AG09319 (cell line): ENCODE results near the gene VPS72.

Experiments used
- DNase-seq: peaks from one replicate; pipeline ENCODE4 v3.0.0-alpha.2; 2010; ENCODE audit warnings: low read depth; ENCODE audit errors: extremely low read depth
- CTCF ChIP-seq: IDR thresholded peaks from 2 replicates; pipeline ENCODE4 v1.5.1; 2011; ENCODE audit warnings: low read depth, mild to moderate bottlenecking, inconsistent platforms, low read length, moderate library complexity

The VPS72 gene

GRCh38 chr1:151175041-151175741, 14.8 kb downstream of the VPS72 start:
- DNase-seq, result no peak
- no peak for TF ChIP-seq CTCF

- DNase-seq, result no peak
These were observed 18.8 kb downstream of the VPS72 start for GRCh38 chr1:151171190-151171589.

GRCh38 chr1:151167116-151167515, 22.9 kb downstream of the VPS72 start:
- TF ChIP-seq CTCF, result no peak
- DNase-seq, result no peak

More at GRCh38 chr1:151171190-151171589, 18.8 kb downstream of the VPS72 start:
- no peak for TF ChIP-seq CTCF

- no peak for DNase-seq
These were observed 23.5 kb downstream of the VPS72 start for GRCh38 chr1:151166505-151166956.

GRCh38 chr1:151165738-151166504, 24.1 kb downstream of the VPS72 start, which contains the start of the genes LYSMD1 and SCNM1:
TSS of gene LYSMD1 (minus strand) at chr1:151165902. CDS start at chr1:151165258, 644 bp downstream.
TSS of gene SCNM1 (plus strand) at chr1:151166144. CDS start at chr1:151166153, 9 bp downstream.
- peak; percentile 96 for DNase-seq
- TF ChIP-seq CTCF, result no peak

More at GRCh38 chr1:151166505-151166956, 23.5 kb downstream of the VPS72 start:
- no peak for TF ChIP-seq CTCF

GRCh38 chr1:151165281-151165737, 24.7 kb downstream of the VPS72 start:
- TF ChIP-seq CTCF, result peak; percentile 0; the same call in 1 of the 2 replicates
- no peak for DNase-seq

GRCh38 chr1:151164732-151165280, 25.2 kb downstream of the VPS72 start:
- DNase-seq, result no peak
- no peak for TF ChIP-seq CTCF
